Measurements from ENCODE around the gene TRAK1. TPM values are rescaled to one million over a fixed set of nuclear protein-coding genes. Genes with fewer than 3 reads are reported as not detected.

TRAK1 gene
- polyA plus RNA-seq, 3 donors, result 6.6 to 40.8 (median 7.0) TPM

DNA sequence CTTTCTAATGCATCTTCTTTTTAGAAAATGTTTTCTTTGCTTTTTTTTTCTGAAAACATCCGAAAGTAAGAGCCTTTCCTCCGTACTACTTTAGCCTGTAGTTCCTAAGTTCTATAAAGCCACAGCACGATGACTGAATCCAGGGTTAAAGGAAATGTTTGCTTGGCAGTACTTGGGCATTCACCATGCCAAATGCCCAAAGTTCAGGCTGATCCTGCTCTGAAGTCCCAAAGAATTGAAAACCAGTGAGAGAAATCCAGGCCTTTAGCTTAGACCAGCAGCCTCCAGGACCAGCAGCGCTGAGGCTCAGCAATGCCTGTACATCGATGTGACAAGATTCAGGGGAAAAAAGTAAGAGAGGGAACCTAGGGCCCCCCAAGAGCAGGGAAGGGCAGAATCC, 139.7 kb downstream of the TRAK1 start:
- no peaks in the 10 kb centered on the region for H3K9me3 ChIP-seq (replicated peaks in 1 of 2; ENCODE audit: control insufficient read depth in 1 of 2, insufficient read depth in 1 of 2, low read length in 2 of 2)
- no peak overlapping the region for H3K27ac ChIP-seq (ENCODE audit: low read depth in 1 of 2, low read length in 2 of 2)
- no peaks in the 10 kb centered on the region for H3K4me1 Mint-ChIP-seq
- no peak for DNase-seq
- no peaks in the 10 kb centered on the region for H3K4me1 ChIP-seq (ENCODE audit: control insufficient read depth in 1 of 2, insufficient read depth in 2 of 2, low read length in 2 of 2)
- H3K36me3 ChIP-seq (replicated peaks in 1 of 2; ENCODE audit: control insufficient read depth in 1 of 2, insufficient read depth in 2 of 2, low read length in 2 of 2), result peaks cover 0 to under 1% of the 10 kb centered on the region in 2 donors
- H3K79me2 ChIP-seq (ENCODE audit: insufficient read depth, low read length), result no peaks in the 10 kb centered on the region
- peaks cover 6 to 8% (median 7%) of the 10 kb centered on the region in 3 donors for H3K27me3 Mint-ChIP-seq (ENCODE audit: low read depth in 3 of 3)
- no peak overlapping the region for H3K27ac Mint-ChIP-seq
- WGBS (ENCODE audit: insufficient coverage), result 100% methylated on average over 2 of the region's 5 CpGs
- peaks cover 0 to 5% of the 10 kb centered on the region in 2 donors for H3K36me3 Mint-ChIP-seq
- H3K27me3 ChIP-seq (ENCODE audit: control insufficient read depth in 2 of 2, insufficient read depth in 2 of 2, low read length in 2 of 2), result no peaks in the 10 kb centered on the region
- no peak overlapping the region for H3K4me3 Mint-ChIP-seq
- H3K4me3 ChIP-seq (replicated peaks in 1 of 3; ENCODE audit: low read depth in 2 of 3, low read length in 3 of 3), result no peak overlapping the region
- intact Hi-C loops (cut with micrococcal nuclease), result no loop called here
- H3K4me2 ChIP-seq (replicated peaks; ENCODE audit: extremely low read depth, low read length, poor library complexity, severe bottlenecking), result no peak overlapping the region
- no peaks in the 10 kb centered on the region for H3K9me3 Mint-ChIP-seq
- TF ChIP-seq, protein P1, sequence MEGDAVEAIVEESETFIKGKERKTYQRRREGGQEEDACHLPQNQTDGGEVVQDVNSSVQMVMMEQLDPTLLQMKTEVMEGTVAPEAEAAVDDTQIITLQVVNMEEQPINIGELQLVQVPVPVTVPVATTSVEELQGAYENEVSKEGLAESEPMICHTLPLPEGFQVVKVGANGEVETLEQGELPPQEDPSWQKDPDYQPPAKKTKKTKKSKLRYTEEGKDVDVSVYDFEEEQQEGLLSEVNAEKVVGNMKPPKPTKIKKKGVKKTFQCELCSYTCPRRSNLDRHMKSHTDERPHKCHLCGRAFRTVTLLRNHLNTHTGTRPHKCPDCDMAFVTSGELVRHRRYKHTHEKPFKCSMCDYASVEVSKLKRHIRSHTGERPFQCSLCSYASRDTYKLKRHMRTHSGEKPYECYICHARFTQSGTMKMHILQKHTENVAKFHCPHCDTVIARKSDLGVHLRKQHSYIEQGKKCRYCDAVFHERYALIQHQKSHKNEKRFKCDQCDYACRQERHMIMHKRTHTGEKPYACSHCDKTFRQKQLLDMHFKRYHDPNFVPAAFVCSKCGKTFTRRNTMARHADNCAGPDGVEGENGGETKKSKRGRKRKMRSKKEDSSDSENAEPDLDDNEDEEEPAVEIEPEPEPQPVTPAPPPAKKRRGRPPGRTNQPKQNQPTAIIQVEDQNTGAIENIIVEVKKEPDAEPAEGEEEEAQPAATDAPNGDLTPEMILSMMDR (IDR thresholded peaks at IDR 0.05), result no peak
- H4K20me1 ChIP-seq (ENCODE audit: insufficient read depth, low read length), result no peaks in the 10 kb centered on the region
- no peak overlapping the region for H2AFZ ChIP-seq (ENCODE audit: insufficient read depth, low read depth, low read length, poor library complexity, severe bottlenecking)
- no peak overlapping the region for H3K9ac ChIP-seq (ENCODE audit: insufficient read depth, low read length, poor library complexity, severe bottlenecking)

DNA sequence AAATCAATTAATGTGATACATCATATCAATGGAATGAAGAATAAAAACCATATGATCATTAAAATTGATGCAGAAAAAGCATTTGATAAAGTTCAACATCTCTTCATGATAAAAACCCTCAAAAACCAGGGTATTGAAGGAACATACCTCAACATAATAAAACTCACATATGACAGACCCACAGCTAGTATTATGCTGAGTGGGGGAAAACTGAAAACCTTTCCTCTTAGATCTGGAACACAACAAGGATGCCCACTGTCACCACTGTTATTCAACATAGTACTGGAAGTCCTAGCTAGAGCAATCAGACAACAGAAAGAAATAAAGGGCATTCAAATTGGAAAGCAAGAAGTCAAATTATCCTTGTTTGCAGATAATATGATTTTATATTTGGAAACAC, 144.4 kb downstream of the TRAK1 start:
- TF ChIP-seq, protein P1 (IDR thresholded peaks at IDR 0.05), result no peak
- no peaks in the 10 kb centered on the region for H3K4me1 Mint-ChIP-seq
- no peak overlapping the region for H3K27ac Mint-ChIP-seq

More for the DNA sequence above, 144.4 kb downstream of the TRAK1 start:
- Histone ChIP-seq H3K79me2 (ENCODE audit: insufficient read depth, low read length) (no peaks in the 10 kb centered on the region), H3K4me1 (ENCODE audit: control insufficient read depth in 1 of 2, insufficient read depth in 2 of 2, low read length in 2 of 2) (no peaks in the 10 kb centered on the region), H3K9ac (ENCODE audit: insufficient read depth, low read length, poor library complexity, severe bottlenecking) (no peak overlapping the region), H3K36me3 (replicated peaks in 1 of 2; ENCODE audit: control insufficient read depth in 1 of 2, insufficient read depth in 2 of 2, low read length in 2 of 2) (no peaks in the 10 kb centered on the region), H3K4me2 (replicated peaks; ENCODE audit: extremely low read depth, low read length, poor library complexity, severe bottlenecking) (no peak overlapping the region), H3K27me3 (ENCODE audit: control insufficient read depth in 2 of 2, insufficient read depth in 2 of 2, low read length in 2 of 2) (no peaks in the 10 kb centered on the region), H2AFZ (ENCODE audit: insufficient read depth, low read depth, low read length, poor library complexity, severe bottlenecking) (no peak overlapping the region), H3K4me3 (replicated peaks in 1 of 3; ENCODE audit: low read depth in 2 of 3, low read length in 3 of 3) (no peak overlapping the region), H3K27ac (ENCODE audit: low read depth in 1 of 2, low read length in 2 of 2) (no peak overlapping the region), H4K20me1 (ENCODE audit: insufficient read depth, low read length) (no peaks in the 10 kb centered on the region), H3K9me3 (replicated peaks in 1 of 2; ENCODE audit: control insufficient read depth in 1 of 2, insufficient read depth in 1 of 2, low read length in 2 of 2) (peaks cover 10 to 15% of the 10 kb centered on the region in 2 donors)
- H3K4me3 Mint-ChIP-seq, result no peak overlapping the region
- peaks cover 2 to 11% (median 11%) of the 10 kb centered on the region in 3 donors for H3K27me3 Mint-ChIP-seq (ENCODE audit: low read depth in 3 of 3)
- H3K9me3 Mint-ChIP-seq, result peaks cover 12 to 28% (median 20%) of the 10 kb centered on the region in 7 donors
- intact Hi-C loops (cut with micrococcal nuclease), result no loop called here
- no peak for DNase-seq
- no peaks in the 10 kb centered on the region for H3K36me3 Mint-ChIP-seq

Measured in CD14-positive monocyte (primary cell).